Measurements from ENCODE around the gene RTN4RL1.

DNA sequence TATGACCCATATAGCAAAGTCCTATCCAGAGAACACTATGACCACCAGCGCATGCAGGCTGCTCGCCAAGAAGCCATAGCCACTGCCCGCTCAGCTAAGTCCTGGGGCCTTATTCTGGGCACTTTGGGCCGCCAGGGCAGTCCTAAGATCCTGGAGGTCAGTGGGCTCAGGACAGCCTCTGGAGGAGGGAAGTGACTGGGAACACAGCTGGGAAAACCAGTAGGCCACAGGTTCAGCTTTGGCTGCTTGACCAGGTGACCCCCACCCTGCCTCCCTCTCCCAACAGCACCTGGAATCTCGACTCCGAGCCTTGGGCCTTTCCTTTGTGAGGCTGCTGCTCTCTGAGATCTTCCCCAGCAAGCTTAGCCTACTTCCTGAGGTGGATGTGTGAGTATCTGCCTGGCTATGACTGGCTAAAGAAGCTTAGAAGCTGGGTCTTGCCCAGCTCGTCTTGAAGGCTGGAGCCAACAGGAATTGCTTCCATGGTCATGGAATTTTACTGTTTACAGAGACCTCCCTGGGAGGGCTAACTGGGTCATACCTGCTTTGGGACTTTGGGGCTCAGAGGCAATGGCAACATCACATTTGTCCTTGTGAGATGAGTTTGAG lies 15.2 kb upstream of the RTN4RL1 start:
- TF ChIP-seq ZNF660 (CRISPR knock-in tag; IDR thresholded peaks at IDR 0.05; ENCODE audit: borderline replicate concordance, low read depth) = no peak
- TF ChIP-seq NCOR1 (IDR thresholded peaks at IDR 0.05; ENCODE audit: borderline replicate concordance, low read length) = no peak

Data from HepG2 (cell line).